K562 (cell line): ENCODE data around the gene SERTAD3.

ENCODE experiments used
- BHLHE40 ChIP-seq: IDR thresholded peaks from 2 replicates; pipeline ENCODE4 v1.6.1; 2011; ENCODE audit warnings: low read length, improper control_type of control experiment
- CBX5 ChIP-seq: IDR thresholded peaks from 2 replicates; pipeline ENCODE4 v1.6.1; 2014; ENCODE audit warnings: low read depth, borderline replicate concordance
- KDM2B ChIP-seq: fragments of 250-450 bp; sonication (Bioruptor Pico); IDR thresholded peaks from 2 replicates; pipeline ENCODE4 v1.8.0; 2021; ENCODE audit warnings: mild to moderate bottlenecking, moderate library complexity
- NFATC3 ChIP-seq: fragments of 450-650 bp; IDR thresholded peaks from 2 replicates; pipeline ENCODE4 v1.6.1; 2017; ENCODE audit warnings: mild to moderate bottlenecking
- NFXL1 ChIP-seq: fragments of 450-650 bp; formaldehyde crosslinking; IDR thresholded peaks from 2 replicates; pipeline ENCODE4 v1.4.0; 2021; ENCODE audit warnings: mild to moderate bottlenecking
- PCBP2 ChIP-seq: fragments of 200-400 bp; formaldehyde crosslinking; IDR thresholded peaks from 2 replicates; pipeline ENCODE4 v1.6.1; 2018; ENCODE audit warnings: low read length, low read depth, mild to moderate bottlenecking, moderate library complexity; ENCODE audit not compliant: poor library complexity, severe bottlenecking
- POLR2A ChIP-seq: fragments of 450-650 bp; conservative IDR thresholded peaks from 2 replicates; pipeline ENCODE4 v1.6.1; 2016
- POLR2AphosphoS5 ChIP-seq: IDR thresholded peaks from 2 replicates; pipeline ENCODE4 v1.6.1; 2011; ENCODE audit warnings: mild to moderate bottlenecking, low read depth, low read length, moderate library complexity; ENCODE audit not compliant: control insufficient read depth, insufficient read depth
- ZNF165 ChIP-seq: fragments of 250-450 bp; sonication (Bioruptor Pico); IDR thresholded peaks from 2 replicates; pipeline ENCODE4 v1.4.0; 2020; ENCODE audit warnings: borderline replicate concordance
- ZNF77 ChIP-seq: fragments of 250-450 bp; sonication (Bioruptor Pico); IDR thresholded peaks from 2 replicates; pipeline ENCODE4 v1.5.0; 2020
- TF ChIP-seq, protein P1 (sequence below), 3 experiments: IDR thresholded peaks in 2 of 3; conservative IDR thresholded peaks in 1 of 3; 2 replicates each; pipeline ENCODE4 v1.5.1; 2011 to 2012; ENCODE audit warnings: low read length in 3 of 3, mild to moderate bottlenecking in 3 of 3, control low read depth in 2 of 3, improper control_type of control experiment in 1 of 3, inconsistent platforms in 1 of 3, low read depth in 1 of 3, mixed read lengths in 1 of 3, moderate library complexity in 1 of 3; ENCODE audit not compliant: insufficient read depth in 2 of 3

DNA sequence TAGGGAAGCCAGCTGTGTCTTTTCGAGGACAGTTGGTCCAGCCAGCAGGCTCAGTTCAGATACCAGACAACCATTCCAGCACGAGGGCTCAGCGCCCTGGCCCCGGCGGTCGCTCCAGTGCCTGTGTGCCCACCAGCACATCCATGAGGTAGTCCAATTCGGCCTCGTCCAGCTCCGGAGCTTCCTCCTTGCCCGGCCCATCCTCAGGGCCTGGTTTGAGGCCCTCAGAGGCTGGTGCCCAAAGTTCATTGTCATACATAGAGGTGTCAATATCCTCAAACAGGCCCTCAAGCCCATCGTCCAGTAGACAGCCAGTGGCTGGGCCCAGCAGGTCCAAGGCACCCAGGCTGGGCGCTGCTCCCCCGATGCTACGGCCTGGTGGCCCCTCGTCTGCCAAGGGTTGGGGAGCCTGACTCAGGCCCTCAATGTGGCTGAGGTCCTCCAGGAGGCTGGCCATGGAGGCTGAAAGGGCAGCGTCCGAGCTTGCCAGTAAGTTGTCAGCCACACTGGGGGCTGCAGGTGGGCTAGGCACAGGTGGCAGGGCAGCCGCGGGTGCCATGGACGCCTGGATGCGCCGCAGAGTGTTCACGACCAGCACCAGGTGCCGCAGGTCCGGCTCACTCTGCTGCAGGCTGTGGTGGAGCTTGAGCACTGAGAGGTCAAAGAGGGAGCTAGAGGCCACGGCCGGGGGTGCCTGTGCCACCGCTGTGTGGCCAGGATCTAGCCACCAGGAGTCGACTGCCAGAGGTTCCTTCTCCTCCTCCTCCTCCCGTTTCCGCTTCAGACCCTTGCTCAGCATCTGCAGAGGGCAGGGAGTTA lies 21.2 kb downstream of the SERTAD3 start:
- TF ChIP-seq POLR2A (no peak), POLR2AphosphoS5 (no peak), NFXL1 (CRISPR knock-in tag) (no peak), BHLHE40 (no peak), NFATC3 (no peak), ZNF165 (no peak), ZNF77 (no peak), CBX5 (no peak), PCBP2 (no peak), KDM2B (CRISPR knock-in tag) (no peak)
- TF ChIP-seq, protein P1, sequence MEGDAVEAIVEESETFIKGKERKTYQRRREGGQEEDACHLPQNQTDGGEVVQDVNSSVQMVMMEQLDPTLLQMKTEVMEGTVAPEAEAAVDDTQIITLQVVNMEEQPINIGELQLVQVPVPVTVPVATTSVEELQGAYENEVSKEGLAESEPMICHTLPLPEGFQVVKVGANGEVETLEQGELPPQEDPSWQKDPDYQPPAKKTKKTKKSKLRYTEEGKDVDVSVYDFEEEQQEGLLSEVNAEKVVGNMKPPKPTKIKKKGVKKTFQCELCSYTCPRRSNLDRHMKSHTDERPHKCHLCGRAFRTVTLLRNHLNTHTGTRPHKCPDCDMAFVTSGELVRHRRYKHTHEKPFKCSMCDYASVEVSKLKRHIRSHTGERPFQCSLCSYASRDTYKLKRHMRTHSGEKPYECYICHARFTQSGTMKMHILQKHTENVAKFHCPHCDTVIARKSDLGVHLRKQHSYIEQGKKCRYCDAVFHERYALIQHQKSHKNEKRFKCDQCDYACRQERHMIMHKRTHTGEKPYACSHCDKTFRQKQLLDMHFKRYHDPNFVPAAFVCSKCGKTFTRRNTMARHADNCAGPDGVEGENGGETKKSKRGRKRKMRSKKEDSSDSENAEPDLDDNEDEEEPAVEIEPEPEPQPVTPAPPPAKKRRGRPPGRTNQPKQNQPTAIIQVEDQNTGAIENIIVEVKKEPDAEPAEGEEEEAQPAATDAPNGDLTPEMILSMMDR (IDR thresholded peaks at IDR 0.05 in 2 of 3, conservative IDR thresholded peaks at IDR 0.05 in 1 of 3; ENCODE audit: insufficient read depth in 2 of 3, low read depth in 1 of 3, low read length in 3 of 3) = no peak
